ENCODE data around the gene HADHA.

GRCh38 chr2:26196683-26197418 lies 47.6 kb downstream of the HADHA start:
- no peak for TF ChIP-seq CTCF (IDR thresholded peaks at IDR 0.05)
- TF ChIP-seq POLR2A (IDR thresholded peaks at IDR 0.05): no peak
